Suprapubic skin (tissue), 4 donors: Measurements from ENCODE around the gene TMEM242. TPM values are rescaled to one million over a fixed set of nuclear protein-coding genes. Genes with fewer than 3 reads are reported as not detected.

ENCODE experiments used
- DNase-seq, 2 donors: peaks; one replicate each; pipeline ENCODE4 v3.0.0-alpha.2; 2019; ENCODE audit warnings: low spot score in 2 of 2
- H3K27ac ChIP-seq: fragments of 200-600 bp; sonication (generic); one replicate; pipeline ENCODE4 v1.5.1; 2019
- H3K27me3 ChIP-seq: fragments of 200-600 bp; sonication (generic); one replicate; pipeline ENCODE4 v1.5.1; 2019
- H3K36me3 ChIP-seq: fragments of 200-600 bp; sonication (generic); one replicate; pipeline ENCODE4 v1.5.1; 2019
- H3K4me1 ChIP-seq: fragments of 200-600 bp; sonication (generic); one replicate; pipeline ENCODE4 v1.5.1; 2019
- H3K4me3 ChIP-seq: fragments of 200-600 bp; sonication (generic); one replicate; pipeline ENCODE4 v1.5.1; 2019; ENCODE audit warnings: mild to moderate bottlenecking
- H3K9me3 ChIP-seq: fragments of 200-600 bp; sonication (generic); one replicate; pipeline ENCODE4 v1.5.1; 2019
- CTCF ChIP-seq, 2 donors: fragments of 200-600 bp in 1 of 2; fragments of 450-650 bp in 1 of 2; sonication (generic) in 1 of 2; IDR thresholded peaks; one replicate each; pipeline ENCODE4 v1.5.1; 2016 to 2019; ENCODE audit warnings: antibody characterized with exemption in 2 of 2, mild to moderate bottlenecking in 1 of 2, moderate library complexity in 1 of 2
- EP300 ChIP-seq: sonication (generic); formaldehyde crosslinking; IDR thresholded peaks from one replicate; pipeline ENCODE4 v1.6.1; 2017; ENCODE audit warnings: antibody characterized with exemption
- POLR2A ChIP-seq, 2 donors: fragments of 450-650 bp; IDR thresholded peaks; one replicate each; pipeline ENCODE4 v1.6.1; 2017; ENCODE audit warnings: antibody characterized with exemption in 2 of 2, mild to moderate bottlenecking in 2 of 2, moderate library complexity in 2 of 2
- POLR2AphosphoS5 ChIP-seq, 3 donors: sonication (generic); formaldehyde crosslinking; IDR thresholded peaks; one replicate each; pipeline ENCODE4 v1.6.1; 2017; ENCODE audit warnings: antibody characterized with exemption in 3 of 3
- WGBS: methylation state at CpG from one replicate; pipeline ENCODE4 v1.1.5; 2018; 5-methylcytosine and 5-hydroxymethylcytosine counted together
- total RNA-seq, 4 donors: library from RNA; depleted of rRNA; stranded (reverse); fragments of >200 nt; gene quantifications; one replicate each; pipeline ENCODE4 v1.1.0, GENCODE V29; 2016

Gene TMEM242
- total RNA-seq, 4 donors from 2014 or later = 3.9 to 5.7 (median 4.6) TPM

- peak; percentile 83 to 95 for TF ChIP-seq CTCF (IDR thresholded peaks at IDR 0.05)
- TF ChIP-seq POLR2A (IDR thresholded peaks at IDR 0.05) = peak in 1 of 2 donors; percentile 33
- no peak for TF ChIP-seq EP300
- peak in 2 of 3 donors; percentile 22 to 39 for TF ChIP-seq POLR2AphosphoS5 (IDR thresholded peaks at IDR 0.05)
- peak; percentile 91 to 93 for DNase-seq
- peaks cover 28% of the 10 kb centered on the region for H3K4me1 ChIP-seq
- no peaks in the 10 kb centered on the region for H3K36me3 ChIP-seq
- 0% methylated on average over 19 of the region's 93 CpGs for WGBS
- no peaks in the 10 kb centered on the region for H3K9me3 ChIP-seq
- H3K27ac ChIP-seq = peak overlapping the region; percentile 91
- peak overlapping the region; percentile 70 for H3K4me3 ChIP-seq
- no peaks in the 10 kb centered on the region for H3K27me3 ChIP-seq
Measured at GRCh38 chr6:157274471-157275226, 48.7 kb downstream of the TMEM242 start.

GRCh38 chr6:157273756-157274470 lies 49.4 kb downstream of the TMEM242 start:
- no peaks in the 10 kb centered on the region for H3K36me3 ChIP-seq
- no peak for DNase-seq
- 10% methylated on average over 16 of the region's 30 CpGs for WGBS
- H3K27ac ChIP-seq = peak overlapping the region; percentile 91
- H3K9me3 ChIP-seq = no peaks in the 10 kb centered on the region
- no peaks in the 10 kb centered on the region for H3K27me3 ChIP-seq
- H3K4me1 ChIP-seq = peaks cover 36% of the 10 kb centered on the region
- TF ChIP-seq CTCF (IDR thresholded peaks at IDR 0.05) (no peak), POLR2A (IDR thresholded peaks at IDR 0.05) (peak in 1 of 2 donors; percentile 13), POLR2AphosphoS5 (IDR thresholded peaks at IDR 0.05) (no peak), EP300 (no peak)
- H3K4me3 ChIP-seq = peak overlapping the region; percentile 70

GRCh38 chr6:157272866-157273755 lies 50.2 kb downstream of the TMEM242 start:
- Histone ChIP-seq H3K4me1 (peaks cover 42% of the 10 kb centered on the region), H3K27ac (peak overlapping the region; percentile 91), H3K27me3 (no peaks in the 10 kb centered on the region), H3K4me3 (no peak overlapping the region), H3K9me3 (no peaks in the 10 kb centered on the region), H3K36me3 (no peaks in the 10 kb centered on the region)
- 55% methylated on average over 19 of the region's 19 CpGs for WGBS
- no peak for TF ChIP-seq CTCF (IDR thresholded peaks at IDR 0.05)
- no peak for TF ChIP-seq POLR2A (IDR thresholded peaks at IDR 0.05)
- TF ChIP-seq EP300 = no peak
- no peak for TF ChIP-seq POLR2AphosphoS5 (IDR thresholded peaks at IDR 0.05)
- no peak for DNase-seq

- no peak overlapping the region for H3K4me3 ChIP-seq
- DNase-seq = peak in 1 of 2 donors; percentile 40
- no peaks in the 10 kb centered on the region for H3K27me3 ChIP-seq
- TF ChIP-seq CTCF (IDR thresholded peaks at IDR 0.05) (no peak), POLR2A (IDR thresholded peaks at IDR 0.05) (no peak), EP300 (no peak), POLR2AphosphoS5 (IDR thresholded peaks at IDR 0.05) (no peak)
- no peak overlapping the region for H3K27ac ChIP-seq
- no peaks in the 10 kb centered on the region for H3K9me3 ChIP-seq
- WGBS = 88% methylated on average over 4 of the region's 7 CpGs
- peaks cover 42% of the 10 kb centered on the region for H3K4me1 ChIP-seq
- no peaks in the 10 kb centered on the region for H3K36me3 ChIP-seq
Measured at GRCh38 chr6:157272372-157272771, 50.9 kb downstream of the TMEM242 start.
